Stromal cell of bone marrow (primary cell): ENCODE measurements around the gene HSPB3.
A peak's percentile ranks its signal among the peaks of the same experiment; 100 is the strongest.
"Not testable (repeated sequence)": the region's sequence is repeated elsewhere in the genome, so short reads cannot be mapped to it uniquely, and the experiment has no call there.

ENCODE experiments used
- DNase-seq: peaks from one replicate; pipeline ENCODE4 v3.0.0-alpha.2; 2012; ENCODE audit warnings: low read depth

Gene HSPB3, protein sequence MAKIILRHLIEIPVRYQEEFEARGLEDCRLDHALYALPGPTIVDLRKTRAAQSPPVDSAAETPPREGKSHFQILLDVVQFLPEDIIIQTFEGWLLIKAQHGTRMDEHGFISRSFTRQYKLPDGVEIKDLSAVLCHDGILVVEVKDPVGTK

DNA sequence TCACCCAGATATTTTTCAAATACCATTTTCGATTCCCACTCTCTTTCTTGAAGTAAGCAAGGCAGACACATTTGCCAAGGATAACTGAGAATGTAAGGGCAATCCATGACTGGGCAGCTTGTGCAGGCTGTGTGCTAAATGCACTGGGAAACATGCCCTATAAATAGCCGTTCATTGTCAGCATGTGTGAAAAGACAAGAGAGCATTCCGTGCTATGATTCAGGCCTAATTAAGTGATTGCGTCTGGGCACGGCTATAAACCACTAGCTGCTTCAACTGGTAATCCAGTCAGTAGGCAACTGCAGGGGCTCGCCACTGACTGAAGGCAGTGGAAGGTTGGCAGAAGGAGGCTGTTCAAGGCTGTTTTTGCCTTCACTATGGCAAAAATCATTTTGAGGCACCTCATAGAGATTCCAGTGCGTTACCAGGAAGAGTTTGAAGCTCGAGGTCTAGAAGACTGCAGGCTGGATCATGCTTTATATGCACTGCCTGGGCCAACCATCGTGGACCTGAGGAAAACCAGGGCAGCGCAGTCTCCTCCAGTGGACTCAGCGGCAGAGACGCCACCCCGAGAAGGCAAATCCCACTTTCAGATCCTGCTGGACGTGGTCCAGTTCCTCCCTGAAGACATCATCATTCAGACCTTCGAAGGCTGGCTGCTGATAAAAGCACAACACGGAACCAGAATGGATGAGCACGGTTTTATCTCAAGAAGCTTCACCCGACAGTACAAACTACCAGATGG lies at the start of gene HSPB3:
HSPB3 (plus strand) TSS at position 287 of the 745 bp plus-strand sequence; CDS start at position 378, 91 bp downstream.
- peak; percentile 49 for DNase-seq

DNA sequence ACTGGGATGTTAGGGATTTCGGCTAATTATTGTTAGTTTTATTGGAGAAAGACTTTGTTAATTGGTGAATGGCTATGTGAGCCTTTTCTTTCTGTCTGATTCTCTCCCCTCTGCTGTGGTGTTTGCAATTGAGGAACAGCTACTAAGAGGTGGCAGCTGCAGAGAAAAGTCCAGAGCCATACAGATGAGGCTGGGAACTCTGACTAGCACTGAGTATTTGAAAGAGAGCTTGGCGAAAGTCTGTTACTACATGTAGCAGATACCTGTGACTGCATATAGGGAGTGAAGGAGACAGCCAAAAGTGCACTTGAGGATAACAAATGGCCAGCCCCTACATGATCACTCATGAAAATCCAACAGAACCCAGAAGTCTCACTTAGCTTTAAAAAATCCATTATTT lies 44.3 kb upstream of the HSPB3 start:
- DNase-seq: no peak

DNA sequence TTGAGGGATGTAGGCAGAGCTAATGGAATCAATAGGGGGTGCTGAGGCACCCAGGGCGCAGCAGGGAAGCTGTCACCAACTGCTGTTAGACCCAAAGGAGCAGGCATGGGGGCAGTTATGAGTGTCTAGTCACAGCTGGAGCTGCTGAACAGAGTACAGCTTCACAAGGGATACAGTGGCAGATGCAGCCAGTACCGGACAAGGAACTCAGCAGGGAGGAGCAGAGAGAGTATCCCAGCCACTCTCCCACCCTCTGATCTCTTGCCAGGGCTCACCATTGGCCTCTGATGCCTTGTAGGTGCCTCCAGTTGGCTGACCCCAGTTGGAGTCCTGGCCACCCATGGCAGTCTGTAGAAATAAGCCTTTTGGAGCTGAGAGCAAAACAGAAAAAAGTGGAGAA lies 42.6 kb upstream of the HSPB3 start:
- DNase-seq: no peak

DNA sequence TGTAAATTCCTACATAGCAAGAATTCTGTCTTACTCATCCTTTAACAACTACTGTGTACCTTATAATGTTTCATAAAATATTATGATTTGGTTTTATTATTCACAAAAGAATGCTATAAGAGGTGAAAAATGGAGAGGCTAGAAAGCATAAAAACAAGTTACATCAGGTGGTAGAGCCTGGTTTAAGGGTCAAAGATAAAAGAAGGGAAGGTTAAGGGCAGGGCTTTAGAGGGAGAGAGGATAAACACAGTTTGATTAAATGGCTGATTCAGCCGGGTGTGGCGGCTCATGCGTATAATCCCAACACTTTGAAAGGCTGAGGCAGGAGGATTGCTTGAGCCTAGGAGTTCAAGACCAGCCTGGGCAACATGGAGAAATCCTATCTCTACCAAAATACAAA lies 40.4 kb upstream of the HSPB3 start:
- DNase-seq: no peak

DNA sequence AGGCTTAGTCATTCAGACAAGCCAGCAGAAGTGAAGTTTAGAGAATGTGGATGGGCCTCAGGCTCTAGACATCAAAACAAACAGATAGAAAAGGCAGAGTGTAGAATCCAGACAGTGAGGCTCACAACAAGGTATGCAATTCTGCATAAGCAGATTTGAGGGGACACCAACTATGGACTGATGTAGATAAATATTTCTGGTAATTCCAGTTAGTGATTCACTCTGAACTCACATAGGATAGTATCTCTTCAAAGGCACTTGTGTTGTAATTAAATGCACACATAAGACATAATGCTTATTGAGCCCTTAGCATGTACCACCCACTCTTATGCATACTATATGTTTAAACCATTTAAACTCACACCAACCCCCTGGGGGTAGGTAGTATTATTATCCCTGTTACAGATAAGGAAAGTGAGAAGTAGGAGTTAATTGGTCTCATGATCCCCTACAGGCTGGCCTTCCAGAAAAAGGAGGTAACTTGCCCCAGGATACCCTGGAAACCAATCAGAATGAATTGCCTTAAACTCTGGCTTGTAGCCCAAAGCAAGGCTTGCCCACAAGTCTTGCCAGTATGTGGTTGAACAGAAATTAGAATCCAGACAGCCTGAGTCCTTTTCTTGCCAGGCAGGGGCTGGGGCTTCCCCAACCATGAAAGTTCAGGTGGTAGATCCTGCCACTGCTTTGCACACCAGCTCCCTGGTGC lies 39.5 kb upstream of the HSPB3 start:
- no peak for DNase-seq

DNA sequence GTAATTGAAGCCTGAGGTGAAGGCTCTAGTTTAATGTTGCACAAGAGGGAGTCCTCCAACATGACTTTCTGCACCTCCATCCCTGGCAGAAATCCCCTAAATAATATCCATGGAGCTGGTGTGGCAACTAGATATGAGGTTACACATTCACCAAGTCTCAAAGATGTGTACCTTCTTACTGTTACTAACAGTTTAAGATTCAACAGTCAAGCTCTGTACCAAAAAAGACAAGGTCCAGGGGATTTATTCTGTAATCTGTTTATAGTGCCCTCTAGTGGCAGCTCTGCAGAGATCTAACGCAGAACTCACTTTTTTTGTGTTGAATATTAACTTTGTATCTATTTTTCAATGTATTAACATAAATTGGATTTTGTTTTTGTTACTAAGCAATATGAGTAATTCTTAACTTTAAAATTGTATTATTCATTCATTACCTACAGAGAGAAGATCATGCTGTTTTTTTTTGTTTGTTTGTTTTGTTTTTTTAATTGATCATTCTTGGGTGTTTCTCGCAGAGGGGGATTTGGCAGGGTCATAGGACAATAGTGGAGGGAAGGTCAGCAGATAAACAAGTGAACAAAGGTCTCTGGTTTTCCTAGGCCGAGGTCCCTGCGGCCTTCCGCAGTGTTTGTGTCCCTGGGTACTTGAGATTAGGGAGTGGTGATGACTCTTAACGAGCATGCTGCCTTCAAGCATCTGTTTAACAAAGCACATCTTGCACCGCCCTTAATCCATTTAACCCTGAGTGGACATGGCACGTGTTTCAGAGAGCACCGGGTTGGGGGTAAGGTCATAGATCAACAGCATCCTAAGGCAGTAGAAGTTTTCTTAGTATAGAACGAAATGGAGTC lies 35.7 kb upstream of the HSPB3 start:
- peak; percentile 38 for DNase-seq

DNA sequence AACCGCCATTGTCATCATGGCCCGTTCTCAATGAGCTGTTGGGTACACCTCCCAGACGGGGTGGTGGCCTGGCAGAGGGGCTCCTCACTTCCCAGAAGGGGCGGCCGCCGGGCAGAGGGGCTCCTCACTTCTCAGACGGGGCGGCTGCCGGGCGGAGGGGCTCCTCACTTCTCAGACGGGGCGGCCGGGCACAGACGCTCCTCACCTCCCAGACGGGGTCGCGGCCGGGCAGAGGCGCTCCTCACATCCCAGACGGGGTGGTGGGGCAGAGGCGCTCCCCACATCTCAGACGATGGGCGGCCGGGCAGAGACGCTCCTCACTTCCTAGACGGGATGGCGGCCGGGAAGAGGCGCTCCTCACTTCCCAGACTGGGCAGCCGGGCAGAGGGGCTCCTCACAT lies 35.0 kb upstream of the HSPB3 start:
- not testable (repeated sequence) for DNase-seq

DNA sequence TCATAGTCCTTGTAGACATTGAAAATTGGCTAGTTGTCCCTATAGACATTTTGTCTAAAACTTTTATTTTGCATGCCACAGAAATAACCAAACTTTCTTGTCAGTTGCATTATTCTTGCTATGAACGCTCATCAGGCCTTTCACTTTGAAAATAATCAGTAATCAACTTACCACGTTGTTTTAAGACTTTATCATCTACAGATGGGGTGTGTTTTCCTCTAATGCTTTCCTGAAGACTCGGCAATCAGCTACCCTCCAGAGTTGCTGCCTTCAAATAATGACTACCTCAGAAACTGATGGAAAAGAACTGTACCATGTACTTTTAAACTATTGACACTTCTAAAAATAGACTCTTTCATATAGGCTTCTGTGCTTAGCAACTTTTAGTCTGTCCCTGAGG lies 33.5 kb upstream of the HSPB3 start:
- no peak for DNase-seq

DNA sequence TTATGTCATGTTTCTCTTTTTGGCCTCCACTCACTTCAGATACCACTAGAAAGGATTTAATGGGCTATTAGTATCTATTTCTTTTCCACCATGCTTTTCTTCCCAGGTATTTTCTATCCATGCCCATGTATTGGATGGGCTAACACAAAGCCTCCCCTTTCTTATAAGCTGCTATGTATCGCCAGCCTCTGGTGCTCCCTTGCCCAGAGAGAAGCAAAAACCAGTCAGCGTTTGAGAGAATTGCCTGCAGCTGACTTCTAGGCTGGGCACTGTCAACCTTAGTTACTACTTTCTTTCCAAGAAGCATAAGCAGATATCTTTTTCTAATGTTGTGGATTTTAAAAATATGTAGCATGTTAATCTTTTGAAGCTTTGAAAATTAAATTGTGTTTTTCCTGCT lies 30.2 kb upstream of the HSPB3 start:
- no peak for DNase-seq

DNA sequence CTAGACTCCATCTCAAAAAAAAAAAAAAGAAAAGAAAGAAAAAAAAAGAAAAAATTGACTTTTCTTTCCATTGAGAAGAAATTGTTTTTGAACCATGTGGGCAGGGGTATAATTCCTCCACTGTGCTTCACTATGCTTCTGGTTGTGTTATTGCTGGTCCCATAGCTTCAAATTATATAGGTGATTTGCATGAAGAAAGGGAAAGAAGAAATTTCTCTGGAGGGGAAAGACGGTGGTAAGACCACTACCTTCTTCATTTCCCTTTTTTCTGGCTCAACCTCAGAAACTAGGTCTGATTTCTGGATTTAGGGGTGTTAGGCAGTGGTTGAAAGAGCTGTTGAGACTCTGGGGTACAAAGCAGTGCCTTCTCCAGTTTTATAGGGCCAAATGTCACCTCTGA lies 29.3 kb upstream of the HSPB3 start:
- no peak for DNase-seq

DNA sequence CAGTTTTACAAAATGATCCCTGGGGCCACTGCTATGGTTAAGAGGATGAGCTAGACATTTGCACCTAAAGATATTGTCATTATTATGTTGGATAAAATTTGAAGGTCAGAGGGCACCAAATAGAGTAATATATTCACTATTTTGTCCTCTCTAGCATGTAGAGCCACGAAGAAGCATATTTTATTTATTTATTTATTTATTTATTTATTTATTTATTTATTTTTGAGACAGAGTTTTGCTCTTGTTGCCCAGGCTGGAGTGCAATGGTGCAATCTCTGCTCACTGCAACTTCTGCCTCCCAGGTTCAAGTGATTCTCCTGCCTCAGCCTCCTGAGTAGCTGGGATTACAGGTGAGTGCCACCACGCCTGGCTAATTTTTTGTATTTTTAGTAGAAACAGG lies 20.8 kb upstream of the HSPB3 start:
- not testable (repeated sequence) for DNase-seq

DNA sequence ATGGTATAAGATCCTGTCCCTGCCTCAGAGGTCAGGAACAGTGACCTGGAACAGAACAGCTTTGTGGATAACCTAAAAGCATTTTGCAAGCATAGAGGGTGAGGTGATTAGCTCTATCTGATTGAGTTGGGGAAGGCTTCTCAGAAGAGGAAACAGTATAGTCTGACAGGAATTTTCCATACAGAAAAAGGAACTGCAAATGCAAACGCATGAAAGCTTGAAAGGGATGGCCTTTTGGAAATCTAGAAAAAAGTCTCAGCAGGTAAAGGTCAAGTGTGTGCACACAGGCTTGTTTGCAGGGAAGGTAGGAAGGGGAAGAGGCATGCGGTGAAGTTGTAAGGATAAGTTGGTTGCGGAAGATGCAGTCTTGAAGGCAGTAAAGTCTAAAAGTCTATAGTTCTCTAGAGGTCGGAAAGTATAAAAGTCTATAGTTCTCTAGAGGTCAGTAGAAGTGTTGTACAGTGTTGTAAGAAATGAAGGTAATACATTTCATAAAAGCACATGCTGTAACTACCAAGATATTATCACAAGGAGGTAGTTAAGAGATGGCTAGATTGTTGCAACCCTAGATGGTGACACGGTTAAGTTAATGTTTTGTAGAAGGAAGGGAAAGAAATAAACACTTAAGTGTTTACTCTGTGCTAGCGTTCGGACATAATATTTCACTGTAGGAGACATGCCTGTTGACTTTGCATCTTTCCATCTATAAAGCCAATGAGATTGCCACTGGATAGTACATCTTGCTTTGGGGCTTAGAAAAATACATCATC lies 16.7 kb upstream of the HSPB3 start:
- DNase-seq: no peak

DNA sequence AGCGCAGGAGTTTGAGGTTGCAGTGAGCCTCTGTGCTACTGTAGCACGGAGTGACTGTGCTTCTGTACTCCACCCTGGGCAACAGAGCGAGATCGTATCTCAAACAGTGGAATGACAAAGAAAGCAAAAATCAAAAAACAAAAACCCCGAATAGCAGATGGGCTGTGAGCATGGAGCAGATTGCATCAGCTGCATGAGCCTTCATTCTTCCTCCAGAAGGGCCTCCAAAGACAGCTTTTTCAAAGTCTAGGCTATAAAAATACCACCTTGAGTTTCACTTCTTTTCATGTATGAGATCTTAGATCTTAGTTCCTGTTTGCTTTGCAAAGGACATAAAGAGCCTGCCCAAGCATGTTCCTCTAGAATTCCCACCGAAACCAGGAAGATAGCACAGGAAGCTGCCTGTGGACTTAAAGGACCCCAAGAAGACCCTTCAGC lies 15.0 kb upstream of the HSPB3 start:
- DNase-seq: no peak

DNA sequence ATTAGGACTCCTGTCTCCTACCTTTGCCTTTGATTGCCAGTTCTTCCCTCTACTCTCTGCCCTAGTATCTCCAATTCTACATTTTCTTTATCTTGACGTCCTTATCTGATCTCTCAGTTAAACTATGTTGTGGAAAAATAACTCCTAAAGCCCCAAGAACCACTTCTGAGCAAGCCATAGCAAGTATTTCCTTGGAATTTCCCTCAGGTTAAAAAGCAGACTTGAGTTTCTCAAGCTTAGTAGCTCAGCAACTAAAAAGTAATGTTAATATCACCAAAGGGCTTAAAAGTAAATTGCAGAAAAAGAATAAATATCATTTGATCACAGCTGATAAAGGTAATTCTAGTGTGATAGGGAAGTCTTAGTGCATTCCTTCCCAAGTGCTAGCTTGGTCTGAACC lies 13.2 kb upstream of the HSPB3 start:
- no peak for DNase-seq

DNA sequence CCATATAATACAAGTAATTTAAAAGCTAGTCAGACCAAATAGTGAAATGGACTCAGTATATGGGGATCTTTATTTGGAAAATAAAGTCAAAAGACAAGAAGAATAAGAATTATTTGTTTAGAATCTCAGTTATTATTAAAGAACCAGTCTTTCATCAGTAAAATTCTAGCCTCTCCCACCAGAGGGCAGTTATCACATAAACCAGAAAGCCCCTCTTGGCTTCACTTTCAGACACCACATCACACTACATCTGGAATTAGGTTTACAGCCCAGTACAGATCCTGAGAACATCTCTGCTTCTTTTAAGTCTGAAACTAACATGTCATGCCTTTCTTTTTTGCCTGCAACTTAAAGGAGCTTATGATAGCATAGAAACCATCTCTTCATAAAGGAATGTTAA lies 12.2 kb upstream of the HSPB3 start:
- peak; percentile 18 for DNase-seq

DNA sequence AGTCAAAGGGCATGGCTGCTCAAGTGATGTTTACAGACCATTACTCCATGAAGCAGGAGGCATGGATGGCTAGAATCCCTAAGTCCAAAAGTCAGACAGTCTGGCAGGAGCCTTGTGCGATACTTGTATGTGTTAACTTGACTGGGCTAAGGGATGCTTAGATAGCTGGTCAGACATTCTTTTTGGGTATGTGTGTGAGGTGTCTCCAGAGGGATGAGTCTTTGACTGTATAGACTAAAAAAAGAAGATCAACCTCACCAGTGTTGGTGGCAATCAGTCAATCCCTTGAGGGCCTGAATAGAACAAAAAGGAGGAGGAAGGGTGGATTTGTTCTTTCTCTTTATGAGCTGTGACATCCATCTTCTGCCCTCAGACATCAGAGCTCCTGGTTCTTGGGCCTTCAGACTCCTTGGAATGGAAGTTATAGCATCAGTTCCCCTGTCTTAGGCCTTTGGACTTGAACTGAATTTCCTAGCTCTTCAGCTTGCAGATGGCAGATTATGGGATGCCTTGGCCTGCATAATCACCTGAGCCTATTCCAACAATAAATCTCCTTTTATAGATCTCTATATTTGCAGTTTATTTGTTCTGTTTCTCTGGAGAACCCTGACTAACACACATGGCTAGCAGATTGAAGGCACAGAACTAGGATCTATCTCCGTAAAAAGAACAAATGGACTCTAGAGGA lies 9.7 kb upstream of the HSPB3 start:
- no peak for DNase-seq

DNA sequence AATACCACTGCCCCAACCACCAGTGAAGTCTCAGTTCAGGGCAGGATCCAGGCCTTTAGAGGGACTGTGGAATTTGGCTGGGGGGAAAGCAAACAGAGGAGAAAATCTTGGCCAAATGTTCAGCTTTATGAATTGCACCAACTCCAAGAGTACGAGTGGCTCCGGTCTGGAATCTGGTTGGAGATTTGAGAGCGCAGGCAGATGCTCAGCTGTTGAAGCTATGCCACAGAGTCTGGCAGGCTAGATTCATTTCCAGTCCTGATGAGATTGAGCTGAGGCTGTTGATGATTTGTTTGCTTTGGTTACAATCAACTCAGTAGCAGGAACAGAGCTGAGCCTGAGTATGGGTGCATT lies 9.1 kb upstream of the HSPB3 start:
- no peak for DNase-seq

DNA sequence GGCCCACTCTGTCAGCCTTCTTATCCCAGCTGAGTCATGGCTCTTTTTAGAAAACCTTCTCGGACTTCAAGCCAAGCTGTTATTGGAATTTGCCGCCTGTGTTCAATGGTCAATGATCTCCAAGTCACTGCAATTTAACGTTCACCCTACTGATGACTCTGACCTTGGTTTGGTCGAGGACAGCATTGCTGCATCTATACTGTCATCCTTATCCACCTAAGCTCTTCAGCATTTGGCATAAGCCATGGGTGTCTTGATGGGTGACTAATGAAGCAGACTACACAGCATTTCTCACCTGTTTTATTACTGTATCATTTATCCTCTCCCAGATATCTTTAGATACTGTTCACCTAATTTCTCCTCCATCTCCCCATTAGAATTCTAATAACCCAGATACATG lies 5.6 kb upstream of the HSPB3 start:
- DNase-seq: no peak

DNA sequence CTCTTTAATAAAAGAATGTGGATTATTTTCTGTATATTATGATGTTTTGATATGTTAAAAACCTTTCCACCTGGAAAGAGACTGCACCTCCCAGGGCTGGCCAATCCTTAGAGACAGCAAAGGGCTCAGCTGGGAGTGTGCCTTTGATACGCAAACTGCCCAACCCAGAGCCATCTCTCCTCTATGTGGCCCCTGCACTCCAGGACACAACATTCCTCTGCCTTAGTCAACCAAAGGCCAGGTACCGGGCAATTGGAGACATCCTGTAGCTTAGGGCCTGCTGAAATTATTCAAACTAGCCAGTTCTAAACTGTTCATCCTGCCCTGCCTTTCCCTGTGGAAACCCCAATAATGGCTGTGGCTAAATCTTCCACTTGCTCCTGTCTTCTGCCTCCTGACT lies 5.0 kb upstream of the HSPB3 start:
- no peak for DNase-seq

DNA sequence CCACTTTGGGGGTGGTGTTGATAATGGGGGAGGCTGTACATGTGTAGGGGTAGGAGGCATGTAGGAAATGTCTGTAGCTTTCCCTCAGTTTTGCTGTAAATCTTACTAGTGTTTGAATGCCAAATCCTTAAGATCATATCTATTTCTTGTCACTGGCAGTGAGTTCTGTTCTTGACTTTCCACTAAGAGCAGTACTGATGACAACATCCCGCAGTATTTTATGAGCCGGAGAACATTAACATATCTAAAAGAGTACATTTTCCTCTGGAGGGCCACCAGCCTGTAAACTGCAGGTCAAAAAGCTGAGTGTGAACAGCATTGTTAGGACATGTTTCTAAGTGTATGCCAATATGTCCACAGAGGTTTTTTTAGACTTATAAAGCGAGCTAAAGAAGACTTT lies 2.5 kb upstream of the HSPB3 start:
- DNase-seq: no peak

DNA sequence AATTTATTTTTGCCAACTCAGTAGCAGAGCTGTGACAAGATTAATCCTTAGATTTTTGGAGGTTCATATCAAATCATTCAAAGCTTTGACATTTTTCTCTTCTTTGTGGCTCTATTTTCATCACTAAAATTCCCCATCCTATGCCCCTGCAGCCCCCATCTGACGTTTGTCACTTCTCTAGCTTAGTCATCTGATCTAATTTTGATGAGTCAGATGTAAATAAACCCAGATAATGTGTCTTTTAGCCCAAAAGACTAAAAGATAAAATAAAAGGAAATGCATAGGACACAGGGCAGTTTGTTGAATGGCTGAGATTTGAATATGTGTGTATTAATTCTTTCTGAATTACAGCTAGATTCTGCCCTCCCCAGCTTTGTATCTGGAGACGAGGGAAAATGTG lies 897 bp upstream of the HSPB3 start:
- no peak for DNase-seq
